Islet of Langerhans (tissue), 1 donor: ENCODE data around the gene EPC2.
"Not testable (repeated sequence)": the region's sequence is repeated elsewhere in the genome, so short reads cannot be mapped to it uniquely, and the experiment has no call there.

Experiments
- FAIRE-seq: peaks from one replicate; lab custom pipeline; 2011; peaks lifted over from hg19 to GRCh38; lab: Jason Lieb, UNC

Gene EPC2

GRCh38 chr2:148721991-148722777 lies 77.6 kb downstream of the EPC2 start:
- FAIRE-seq, result no peak

- FAIRE-seq, result no peak
These were observed 81.0 kb downstream of the EPC2 start for GRCh38 chr2:148725564-148725963.

- no peak for FAIRE-seq
These were observed 81.7 kb downstream of the EPC2 start for GRCh38 chr2:148726228-148726627.

GRCh38 chr2:148730085-148730484 lies 85.5 kb downstream of the EPC2 start:
- no peak for FAIRE-seq

- FAIRE-seq, result no peak
These were observed 93.2 kb downstream of the EPC2 start for GRCh38 chr2:148737742-148738141.

- FAIRE-seq, result no peak
These were observed 95.0 kb downstream of the EPC2 start for GRCh38 chr2:148739454-148740105.

GRCh38 chr2:148742373-148742772 lies 97.8 kb downstream of the EPC2 start:
- no peak for FAIRE-seq

GRCh38 chr2:148745151-148745851 lies 100.8 kb downstream of the EPC2 start:
- no peak for FAIRE-seq

GRCh38 chr2:148746973-148747372 lies 102.4 kb downstream of the EPC2 start:
- FAIRE-seq, result peak; percentile 60

GRCh38 chr2:148751907-148752306 lies 107.4 kb downstream of the EPC2 start:
- no peak for FAIRE-seq

GRCh38 chr2:148752977-148753376 lies 108.4 kb downstream of the EPC2 start:
- no peak for FAIRE-seq

GRCh38 chr2:148754864-148755263 lies 110.3 kb downstream of the EPC2 start:
- no peak for FAIRE-seq

GRCh38 chr2:148756292-148756975 lies 111.9 kb downstream of the EPC2 start:
- no peak for FAIRE-seq

- no peak for FAIRE-seq
These were observed 120.3 kb downstream of the EPC2 start for GRCh38 chr2:148764815-148765214.

- FAIRE-seq, result no peak
These were observed 125.5 kb downstream of the EPC2 start for GRCh38 chr2:148770047-148770446.

GRCh38 chr2:148781544-148781943 lies 137.0 kb downstream of the EPC2 start:
- peak; percentile 38 for FAIRE-seq

GRCh38 chr2:148789059-148789458 lies 144.5 kb downstream of the EPC2 start:
- peak; percentile 58 for FAIRE-seq

- FAIRE-seq, result not testable (repeated sequence)
These were observed 145.6 kb downstream of the EPC2 start for GRCh38 chr2:148790172-148790571.

GRCh38 chr2:148794558-148794957 lies 150.0 kb downstream of the EPC2 start:
- FAIRE-seq, result no peak

- no peak for FAIRE-seq
These were observed 152.4 kb downstream of the EPC2 start for GRCh38 chr2:148796735-148797512.

- no peak for FAIRE-seq
These were observed 158.1 kb downstream of the EPC2 start for GRCh38 chr2:148802448-148803220.
